MCF 10A (cell line): Measurements from ENCODE around the gene MALSU1. TPM values are rescaled to one million over a fixed set of nuclear protein-coding genes. Genes with fewer than 3 reads are reported as not detected.

Source experiments
- BruUV-seq: library from RNA; stranded (reverse); fragments of 400-500 nt; replicated peaks from 2 replicates; lab custom pipeline; 2021; lab: Mats Ljungman, UMichigan
- CTCF ChIA-PET: fragments of 300-600 bp; sonication (Branson Sonifier 250); formaldehyde crosslinking; extraction: SDS; loops from one replicate; lab custom pipeline; 2021; ENCODE audit warnings: antibody characterized with exemption, inconsistent platforms; lab: Yijun Ruan, JAX
- POLR2A ChIA-PET: fragments of 300-600, 350-650 bp; sonication (Branson Sonifier 250); formaldehyde crosslinking; extraction: SDS; loops from one replicate; lab custom pipeline; 2020; ENCODE audit warnings: antibody characterized with exemption, inconsistent platforms; lab: Yijun Ruan, JAX
- DNase-seq: peaks from one replicate; pipeline ENCODE4 v3.0.0-alpha.2; 2018; ENCODE audit not compliant: unreplicated experiment
- H3K27ac Mint-ChIP-seq: one replicate; pipeline ENCODE4 v1.8.0; 2022; ENCODE audit warnings: mild to moderate bottlenecking, low read depth, mixed read lengths; ENCODE audit not compliant: unreplicated experiment
- H3K27me3 Mint-ChIP-seq: one replicate; pipeline ENCODE4 v1.8.0; 2022; ENCODE audit warnings: mixed read lengths; ENCODE audit not compliant: insufficient read depth, unreplicated experiment
- H3K36me3 Mint-ChIP-seq: one replicate; pipeline ENCODE4 v1.8.0; 2022; ENCODE audit warnings: mild to moderate bottlenecking, moderate library complexity, mixed read lengths; ENCODE audit not compliant: insufficient read depth, unreplicated experiment
- H3K4me1 Mint-ChIP-seq: one replicate; pipeline ENCODE4 v1.8.0; 2022; ENCODE audit warnings: mixed read lengths; ENCODE audit not compliant: insufficient read depth, unreplicated experiment
- H3K4me3 Mint-ChIP-seq: one replicate; pipeline ENCODE4 v1.8.0; 2022; ENCODE audit warnings: mild to moderate bottlenecking, moderate library complexity, mixed read lengths; ENCODE audit not compliant: unreplicated experiment
- H3K9me3 Mint-ChIP-seq: one replicate; pipeline ENCODE4 v1.8.0; 2022; ENCODE audit warnings: mixed read lengths; ENCODE audit not compliant: unreplicated experiment
- intact Hi-C: fragments of 100-400 bp; cut with micrococcal nuclease; formaldehyde crosslinking; loops from 2 replicates; pipeline ENCODE4 v1.14.1; 2022
- total RNA-seq: library from RNA; stranded (reverse); gene quantifications from 2 replicates; pipeline ENCODE4 v1.2.3, GENCODE V29; 2022
- TF ChIP-seq, protein P1 (sequence below): fragments of 200-600 bp; IDR thresholded peaks from one replicate; pipeline ENCODE4 v1.8.0; 2022; ENCODE audit warnings: antibody characterized with exemption, mild to moderate bottlenecking; ENCODE audit not compliant: unreplicated experiment

MALSU1 gene
- total RNA-seq, 1 experiment from 2014 or later, result 64.8 TPM

DNA sequence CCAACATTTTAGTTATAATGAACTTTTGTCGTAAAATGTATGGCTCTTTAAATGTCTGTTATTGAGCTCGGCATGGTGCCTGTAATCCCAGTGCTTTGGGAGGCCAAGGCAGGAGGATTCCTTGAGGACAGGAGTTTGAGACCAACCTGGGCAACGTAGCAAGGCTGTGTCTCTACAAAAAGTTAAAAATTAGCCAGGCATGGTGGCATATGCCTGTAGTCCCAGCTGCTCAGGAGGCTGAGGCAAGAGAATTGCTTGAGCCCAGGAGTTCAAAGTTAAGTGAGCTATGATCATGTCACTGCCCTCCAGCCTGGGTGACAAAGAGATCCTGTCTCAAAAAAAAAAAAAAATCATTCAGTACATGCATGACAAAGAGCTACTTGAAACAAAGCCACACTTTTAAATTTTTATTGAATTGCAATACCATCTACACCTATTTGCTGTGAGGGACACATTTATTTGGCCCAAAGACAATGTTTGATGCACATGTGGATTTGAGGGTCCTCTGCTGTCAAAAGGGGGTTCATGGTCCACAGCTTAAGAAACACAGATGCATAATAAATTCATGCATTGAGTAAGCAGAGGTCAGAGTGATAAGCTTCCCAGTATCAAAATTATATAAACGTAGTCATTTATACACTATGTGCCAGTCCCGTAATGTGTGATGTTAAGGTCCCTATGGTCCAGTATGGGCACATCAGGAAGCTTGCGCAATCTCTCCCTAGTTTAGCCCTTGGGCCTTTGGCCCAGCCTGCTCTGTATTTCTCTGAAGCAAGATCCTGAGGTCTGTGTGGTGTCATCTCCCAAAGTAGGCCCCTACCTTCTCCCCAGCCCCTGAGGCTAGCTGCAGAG, 4.4 kb upstream of the MALSU1 start:
- ChIA-PET POLR2A (interaction anchor here (0.6 to 1.3 kb wide), 5 partner anchors 10 to 859 kb away, joined by 3 to 6 read pairs (median 3); no protein-coding TSS in a partner anchor), CTCF (interaction anchor here (0.6 to 1.5 kb wide), 7 partner anchors 18 to 568 kb away, joined by 3 to 8 read pairs (median 4); partner anchors contain the start of gene IL6)
- H3K4me1 Mint-ChIP-seq, result peaks cover 12% of the 10 kb centered on the region
- H3K36me3 Mint-ChIP-seq, result no peaks in the 10 kb centered on the region
- H3K4me3 Mint-ChIP-seq, result no peak overlapping the region
- no peaks in the 10 kb centered on the region for H3K9me3 Mint-ChIP-seq
- intact Hi-C loops, result no loop called here
- no peaks in the 10 kb centered on the region for H3K27me3 Mint-ChIP-seq
- BruUV-seq, result no TSS peak
- TF ChIP-seq, protein P1, sequence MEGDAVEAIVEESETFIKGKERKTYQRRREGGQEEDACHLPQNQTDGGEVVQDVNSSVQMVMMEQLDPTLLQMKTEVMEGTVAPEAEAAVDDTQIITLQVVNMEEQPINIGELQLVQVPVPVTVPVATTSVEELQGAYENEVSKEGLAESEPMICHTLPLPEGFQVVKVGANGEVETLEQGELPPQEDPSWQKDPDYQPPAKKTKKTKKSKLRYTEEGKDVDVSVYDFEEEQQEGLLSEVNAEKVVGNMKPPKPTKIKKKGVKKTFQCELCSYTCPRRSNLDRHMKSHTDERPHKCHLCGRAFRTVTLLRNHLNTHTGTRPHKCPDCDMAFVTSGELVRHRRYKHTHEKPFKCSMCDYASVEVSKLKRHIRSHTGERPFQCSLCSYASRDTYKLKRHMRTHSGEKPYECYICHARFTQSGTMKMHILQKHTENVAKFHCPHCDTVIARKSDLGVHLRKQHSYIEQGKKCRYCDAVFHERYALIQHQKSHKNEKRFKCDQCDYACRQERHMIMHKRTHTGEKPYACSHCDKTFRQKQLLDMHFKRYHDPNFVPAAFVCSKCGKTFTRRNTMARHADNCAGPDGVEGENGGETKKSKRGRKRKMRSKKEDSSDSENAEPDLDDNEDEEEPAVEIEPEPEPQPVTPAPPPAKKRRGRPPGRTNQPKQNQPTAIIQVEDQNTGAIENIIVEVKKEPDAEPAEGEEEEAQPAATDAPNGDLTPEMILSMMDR, result no peak
- no peak for DNase-seq
- H3K27ac Mint-ChIP-seq, result no peak overlapping the region

- BruUV-seq, result no TSS peak
- no peaks in the 10 kb centered on the region for H3K9me3 Mint-ChIP-seq
- no peak overlapping the region for H3K4me3 Mint-ChIP-seq
- H3K27me3 Mint-ChIP-seq, result no peaks in the 10 kb centered on the region
- no peak overlapping the region for H3K27ac Mint-ChIP-seq
- ChIA-PET CTCF (interaction anchor here (0.6 to 1.5 kb wide), 3 partner anchors 249 to 569 kb away, joined by 3 to 6 read pairs (median 4); partner anchors contain the start of gene IL6), POLR2A (interaction anchor here (0.6 kb wide), 1 partner anchor 859 kb away, joined by 6 read pairs; no protein-coding TSS in a partner anchor)
- peaks cover 12% of the 10 kb centered on the region for H3K4me1 Mint-ChIP-seq
- intact Hi-C loops, result no loop called here
- TF ChIP-seq, protein P1, result no peak
- no peak for DNase-seq
- no peaks in the 10 kb centered on the region for H3K36me3 Mint-ChIP-seq
Observed at GRCh38 chr7:23295401-23295697, 3.8 kb upstream of the MALSU1 start.

DNA sequence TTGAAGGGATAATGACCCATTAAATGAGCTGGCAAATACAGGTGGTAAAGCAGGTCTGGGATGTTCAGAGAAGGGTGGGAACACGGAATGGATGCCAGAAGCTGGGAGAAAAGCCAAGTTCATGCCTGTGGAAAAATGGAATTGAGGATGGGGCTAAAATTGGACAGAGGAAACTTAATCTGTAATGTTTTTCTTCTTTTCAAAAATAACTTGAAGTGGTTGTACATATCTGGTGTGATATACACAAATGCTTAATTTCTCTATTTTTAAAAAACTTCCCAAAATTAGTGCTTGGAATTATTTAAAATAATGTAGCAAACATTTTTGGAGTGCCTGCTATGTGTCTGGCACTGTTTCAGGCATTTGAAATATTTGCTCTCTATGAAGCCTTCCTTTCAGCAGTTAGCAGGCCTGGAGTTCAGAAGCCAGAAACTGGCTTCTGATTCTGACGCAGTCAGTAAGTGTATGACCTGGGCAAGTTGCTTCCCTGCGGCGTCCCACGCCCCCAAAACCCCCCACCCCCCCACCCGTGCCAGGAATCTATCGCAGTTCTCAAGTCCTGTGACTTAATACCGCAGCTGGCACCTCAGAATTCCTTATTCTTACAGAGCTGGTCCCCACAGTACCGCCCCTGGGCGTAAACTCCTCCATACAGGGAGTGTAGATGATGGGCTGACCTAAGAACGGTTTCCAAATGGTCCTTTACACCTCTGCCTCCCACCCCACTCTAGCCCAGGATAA, 828 bp upstream of the MALSU1 start:
- TF ChIP-seq, protein P1, result no peak
- Mint-ChIP-seq H3K27ac (peak overlapping the region; percentile 71), H3K36me3 (peaks cover 20% of the 10 kb centered on the region), H3K9me3 (no peaks in the 10 kb centered on the region), H3K4me3 (peak overlapping the region; percentile 93), H3K27me3 (no peaks in the 10 kb centered on the region), H3K4me1 (peaks cover 23% of the 10 kb centered on the region)
- CTCF ChIA-PET, result interaction anchor here (0.8 to 2.9 kb wide), 4 partner anchors 14 to 40 kb away, joined by 3 to 12 read pairs (median 7); no protein-coding TSS in a partner anchor
- intact Hi-C loops, result no loop called here
- DNase-seq, result peak; percentile 26
- POLR2A ChIA-PET, result interaction anchor here (0.5 to 4.1 kb wide), 24 partner anchors 10 to 237 kb away, joined by 3 to 49 read pairs (median 4); partner anchors contain the start of gene GPNMB
- BruUV-seq, result no TSS peak
